ENCODE data around the gene TSPAN13. TPM values are rescaled to one million over a fixed set of nuclear protein-coding genes. Genes with fewer than 3 reads are reported as not detected.

Gene TSPAN13
- total RNA-seq, 1 donor from 2014 or later, result 36.7 TPM

GRCh38 chr7:16755397-16755796, 1.8 kb downstream of the TSPAN13 start:
- Mint-ChIP-seq H3K36me3 (ENCODE audit: low read depth) (peaks cover 11% of the 10 kb centered on the region), H3K4me1 (peaks cover 24% of the 10 kb centered on the region), H3K4me3 (peak overlapping the region; percentile 89), H3K27me3 (ENCODE audit: low read depth) (peaks cover 5% of the 10 kb centered on the region), H3K9me3 (no peaks in the 10 kb centered on the region), H3K27ac (ENCODE audit: unreplicated experiment) (no peak overlapping the region)
- no peak for DNase-seq (ENCODE audit: low read depth, low spot score)
- TF ChIP-seq, protein P1, sequence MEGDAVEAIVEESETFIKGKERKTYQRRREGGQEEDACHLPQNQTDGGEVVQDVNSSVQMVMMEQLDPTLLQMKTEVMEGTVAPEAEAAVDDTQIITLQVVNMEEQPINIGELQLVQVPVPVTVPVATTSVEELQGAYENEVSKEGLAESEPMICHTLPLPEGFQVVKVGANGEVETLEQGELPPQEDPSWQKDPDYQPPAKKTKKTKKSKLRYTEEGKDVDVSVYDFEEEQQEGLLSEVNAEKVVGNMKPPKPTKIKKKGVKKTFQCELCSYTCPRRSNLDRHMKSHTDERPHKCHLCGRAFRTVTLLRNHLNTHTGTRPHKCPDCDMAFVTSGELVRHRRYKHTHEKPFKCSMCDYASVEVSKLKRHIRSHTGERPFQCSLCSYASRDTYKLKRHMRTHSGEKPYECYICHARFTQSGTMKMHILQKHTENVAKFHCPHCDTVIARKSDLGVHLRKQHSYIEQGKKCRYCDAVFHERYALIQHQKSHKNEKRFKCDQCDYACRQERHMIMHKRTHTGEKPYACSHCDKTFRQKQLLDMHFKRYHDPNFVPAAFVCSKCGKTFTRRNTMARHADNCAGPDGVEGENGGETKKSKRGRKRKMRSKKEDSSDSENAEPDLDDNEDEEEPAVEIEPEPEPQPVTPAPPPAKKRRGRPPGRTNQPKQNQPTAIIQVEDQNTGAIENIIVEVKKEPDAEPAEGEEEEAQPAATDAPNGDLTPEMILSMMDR (conservative IDR thresholded peaks at IDR 0.05), result no peak

GRCh38 chr7:16758036-16758435, 4.5 kb downstream of the TSPAN13 start:
- Mint-ChIP-seq H3K27me3 (ENCODE audit: low read depth) (peaks cover 2% of the 10 kb centered on the region), H3K9me3 (no peaks in the 10 kb centered on the region), H3K4me3 (no peak overlapping the region), H3K36me3 (ENCODE audit: low read depth) (peaks cover 16% of the 10 kb centered on the region), H3K27ac (ENCODE audit: unreplicated experiment) (no peak overlapping the region), H3K4me1 (peaks cover 23% of the 10 kb centered on the region)
- TF ChIP-seq, protein P1 (conservative IDR thresholded peaks at IDR 0.05), result no peak
- DNase-seq (ENCODE audit: low read depth, low spot score), result no peak

DNA sequence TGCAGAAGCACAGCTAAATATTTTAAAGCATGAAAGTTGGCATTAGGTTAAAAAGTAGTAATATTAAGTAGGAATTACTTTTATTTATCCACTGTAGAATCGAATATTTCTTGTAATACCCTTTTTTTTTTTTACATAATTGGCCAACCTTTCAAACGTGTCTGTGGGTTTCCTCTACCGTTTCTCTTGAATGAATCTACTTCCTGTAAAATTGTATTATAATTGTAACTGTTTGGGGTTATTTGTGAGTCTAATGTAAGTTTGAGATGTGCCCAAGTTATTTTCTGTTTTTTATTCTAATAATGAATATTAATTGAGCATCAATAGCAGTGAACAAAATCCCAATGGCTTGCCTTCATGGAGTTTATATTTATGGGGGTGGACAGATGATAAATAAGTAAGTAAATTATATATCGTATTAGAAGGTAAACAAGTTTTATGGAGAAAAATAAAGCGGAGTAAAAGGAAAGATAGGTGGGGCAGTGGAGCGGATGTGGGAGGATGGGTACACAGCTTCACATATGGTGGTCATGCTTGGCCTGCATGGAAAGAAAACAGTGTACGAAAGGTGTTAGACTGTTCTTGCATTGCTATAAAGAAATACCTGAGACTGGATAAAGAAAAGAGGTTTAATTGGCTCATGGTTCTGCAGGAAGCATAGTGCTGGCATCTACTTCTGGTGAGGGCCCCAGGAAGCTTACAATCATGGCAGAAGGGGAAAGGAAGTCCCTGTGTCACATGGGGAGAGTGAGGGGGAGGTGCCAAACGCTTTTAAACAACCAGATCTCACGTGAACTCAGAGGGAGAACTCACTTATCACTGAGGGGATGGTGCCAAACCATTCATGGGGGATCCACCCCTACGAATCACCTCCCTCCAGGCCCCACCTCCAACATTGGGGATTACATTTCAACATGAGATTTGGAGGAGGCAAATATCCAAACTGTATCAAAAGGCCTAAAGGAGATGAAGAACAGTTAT, 5.4 kb downstream of the TSPAN13 start:
- Mint-ChIP-seq H3K4me3 (no peak overlapping the region), H3K9me3 (no peaks in the 10 kb centered on the region), H3K27me3 (ENCODE audit: low read depth) (peaks cover 2% of the 10 kb centered on the region), H3K4me1 (peaks cover 20% of the 10 kb centered on the region), H3K27ac (ENCODE audit: unreplicated experiment) (no peak overlapping the region), H3K36me3 (ENCODE audit: low read depth) (peaks cover 22% of the 10 kb centered on the region)
- TF ChIP-seq, protein P1 (conservative IDR thresholded peaks at IDR 0.05), result no peak
- DNase-seq (ENCODE audit: low read depth, low spot score), result no peak

DNA sequence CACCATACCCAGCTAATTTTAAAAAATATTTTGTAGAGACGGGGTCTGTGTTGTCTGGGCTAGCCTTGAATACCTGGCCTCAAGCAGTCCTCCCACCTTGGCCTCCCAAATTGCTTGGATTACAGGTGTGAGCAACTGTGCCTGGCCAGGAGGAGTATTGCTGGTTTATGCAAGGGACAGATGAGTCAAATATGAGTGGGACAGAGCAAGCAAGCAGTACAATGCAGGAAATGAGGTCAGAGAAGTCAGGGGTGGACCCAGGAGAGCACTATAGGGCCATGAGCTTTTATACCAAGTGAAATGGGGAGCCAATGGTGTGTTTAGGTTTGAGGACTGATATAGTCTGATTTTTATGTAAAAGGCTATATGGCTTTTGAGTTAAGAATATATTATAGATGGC, 6.3 kb downstream of the TSPAN13 start:
- peaks cover 22% of the 10 kb centered on the region for H3K36me3 Mint-ChIP-seq (ENCODE audit: low read depth)
- no peak overlapping the region for H3K4me3 Mint-ChIP-seq
- no peak overlapping the region for H3K27ac Mint-ChIP-seq (ENCODE audit: unreplicated experiment)
- peaks cover 13% of the 10 kb centered on the region for H3K4me1 Mint-ChIP-seq
- TF ChIP-seq, protein P1 (conservative IDR thresholded peaks at IDR 0.05), result no peak
- no peaks in the 10 kb centered on the region for H3K9me3 Mint-ChIP-seq
- DNase-seq (ENCODE audit: low read depth, low spot score), result no peak
- H3K27me3 Mint-ChIP-seq (ENCODE audit: low read depth), result peaks cover 2% of the 10 kb centered on the region

GRCh38 chr7:16762177-16762576, 8.6 kb downstream of the TSPAN13 start:
- no peaks in the 10 kb centered on the region for H3K9me3 Mint-ChIP-seq
- peaks cover 23% of the 10 kb centered on the region for H3K36me3 Mint-ChIP-seq (ENCODE audit: low read depth)
- no peak overlapping the region for H3K4me3 Mint-ChIP-seq
- no peak for DNase-seq (ENCODE audit: low read depth, low spot score)
- no peaks in the 10 kb centered on the region for H3K27me3 Mint-ChIP-seq (ENCODE audit: low read depth)
- H3K4me1 Mint-ChIP-seq, result no peaks in the 10 kb centered on the region
- TF ChIP-seq, protein P1 (conservative IDR thresholded peaks at IDR 0.05), result no peak
- no peak overlapping the region for H3K27ac Mint-ChIP-seq (ENCODE audit: unreplicated experiment)
